NCI-H446 (cell line): ENCODE measurements around the gene MRC2.

Source experiments
- DNase-seq, 2 experiments: peaks; one replicate each; lab custom pipeline; 2025; lab: John Stamatoyannopoulos, UW

MRC2 gene

DNA sequence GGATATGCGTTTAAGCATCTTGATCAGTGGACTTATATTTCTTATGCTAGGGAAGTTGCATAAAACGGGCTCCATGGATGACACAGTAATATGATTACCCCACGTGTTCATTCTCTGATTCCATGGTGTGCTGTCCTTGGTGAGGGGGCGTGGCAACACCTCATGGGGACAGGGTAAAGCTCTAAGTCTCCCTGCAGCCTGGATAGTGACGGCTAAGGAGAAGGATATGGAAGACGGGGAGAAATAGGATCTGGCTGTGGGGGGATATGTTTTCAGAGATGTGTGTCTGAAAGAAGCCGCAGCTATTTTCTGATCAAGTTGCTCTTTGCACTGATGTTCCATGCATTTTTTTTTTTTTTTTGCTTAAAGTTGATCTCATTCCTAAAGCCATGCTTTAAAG, 96.4 kb downstream of the MRC2 start:
- no peak for DNase-seq

DNA sequence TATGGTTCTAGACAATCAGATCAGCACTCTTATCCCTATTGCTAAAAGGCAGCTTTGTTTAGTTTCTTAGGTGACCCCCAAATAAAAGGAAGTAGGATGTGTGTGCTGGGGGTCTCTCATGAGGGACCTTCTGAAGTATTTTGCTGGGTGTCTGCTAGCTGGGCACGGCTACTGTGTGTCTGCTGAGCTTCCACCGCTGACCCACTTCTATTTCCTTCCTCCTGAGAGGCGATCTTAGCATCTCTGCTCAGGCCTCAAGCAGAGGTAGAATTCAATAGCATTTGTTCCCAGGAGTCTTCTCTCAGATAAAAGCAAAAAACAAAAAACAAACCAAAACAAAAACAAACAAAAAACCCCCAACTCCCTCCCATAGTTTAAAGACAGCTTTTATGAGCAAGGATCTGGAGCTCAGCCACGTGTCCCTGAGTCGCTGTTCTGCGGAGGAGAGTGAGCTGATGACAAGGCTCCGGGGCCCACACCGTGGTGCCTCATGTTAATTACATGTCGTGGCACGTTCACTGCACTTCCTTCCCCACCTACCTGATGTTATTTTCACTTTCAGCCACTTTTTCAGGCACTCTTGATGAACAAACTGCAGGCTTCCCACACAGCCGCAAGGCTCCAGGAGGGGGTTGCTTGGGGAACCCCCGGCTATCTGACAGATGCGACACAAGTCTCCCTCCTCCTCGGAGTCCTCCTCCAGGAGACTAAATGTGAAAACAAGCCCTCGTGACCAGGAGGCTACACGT, 97.1 kb downstream of the MRC2 start:
- no peak for DNase-seq

DNA sequence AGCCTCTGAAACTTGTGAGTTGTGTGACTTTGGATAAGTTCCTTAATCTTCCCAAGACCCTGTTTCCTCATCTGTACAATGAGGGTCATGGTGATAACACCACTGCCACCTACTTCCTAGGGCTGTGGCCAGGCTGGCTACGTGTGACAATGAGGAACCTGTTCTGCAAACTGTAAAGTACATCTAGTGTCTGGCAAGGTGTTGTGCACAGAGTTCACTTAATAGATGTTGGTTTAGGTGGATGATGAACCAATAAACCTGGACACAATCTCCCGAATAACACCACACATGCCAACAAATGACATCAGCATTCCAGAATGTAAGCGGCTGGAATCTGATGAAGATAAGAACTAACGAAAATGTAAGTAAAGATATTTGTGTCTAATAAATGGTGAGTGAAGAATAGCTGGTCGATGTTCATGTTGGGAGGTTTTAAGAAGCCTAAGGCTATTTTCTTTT, 98.3 kb downstream of the MRC2 start:
- DNase-seq, result no peak

DNA sequence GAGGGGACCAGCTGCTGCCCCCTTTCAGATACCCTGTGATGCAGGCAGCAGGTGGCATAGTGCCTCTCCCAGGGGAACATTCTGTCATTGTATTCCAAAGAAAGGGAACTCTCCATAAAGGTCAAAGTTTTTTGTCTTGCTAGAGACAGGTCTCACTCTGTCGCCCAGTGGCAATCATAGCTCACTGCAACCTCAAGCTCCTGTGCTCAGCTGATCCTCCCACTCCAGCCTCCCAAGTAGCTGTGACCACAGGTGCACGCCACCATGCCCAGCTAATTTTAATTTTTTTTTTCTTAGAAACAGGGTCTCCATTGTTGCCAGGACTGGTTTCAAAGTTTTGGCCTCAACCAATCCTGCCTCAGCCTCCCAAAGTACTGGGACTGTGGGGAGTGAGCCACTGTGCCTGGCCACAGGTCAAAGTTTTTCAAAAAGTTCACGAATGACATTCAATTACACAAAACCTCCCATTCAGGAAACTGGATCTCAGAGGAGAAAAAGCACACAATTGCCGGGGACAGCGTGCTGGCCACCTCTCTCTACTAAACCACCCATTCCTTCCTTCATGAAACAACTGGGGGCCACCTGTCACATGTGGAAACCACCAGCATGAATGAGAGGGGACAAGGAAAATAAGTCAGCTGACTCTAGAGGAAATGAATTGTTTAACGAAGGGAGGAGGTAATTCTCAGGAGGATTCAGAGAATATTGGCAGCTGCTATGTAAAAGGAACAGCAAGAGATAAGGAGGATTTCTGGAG, 100.6 kb downstream of the MRC2 start:
- no peak for DNase-seq

DNA sequence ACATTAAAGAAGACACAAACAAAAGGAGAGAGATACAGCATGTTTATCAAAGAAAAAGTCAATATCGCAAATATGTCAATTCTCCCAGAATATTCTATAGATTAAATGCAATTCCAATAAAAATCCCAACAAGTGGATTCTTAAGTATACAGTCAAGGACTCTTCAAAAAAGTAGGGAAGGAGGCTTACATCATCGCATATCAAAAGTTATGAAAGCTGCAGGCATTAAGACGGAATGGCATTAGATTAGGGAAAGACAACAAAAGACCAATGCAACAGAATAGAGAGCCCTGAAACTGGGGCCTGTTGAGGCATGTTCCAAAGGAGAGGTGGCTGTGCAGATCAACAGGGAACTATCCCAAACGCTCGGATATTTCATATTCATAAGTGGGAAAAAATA, 104.7 kb downstream of the MRC2 start:
- DNase-seq, result no peak

DNA sequence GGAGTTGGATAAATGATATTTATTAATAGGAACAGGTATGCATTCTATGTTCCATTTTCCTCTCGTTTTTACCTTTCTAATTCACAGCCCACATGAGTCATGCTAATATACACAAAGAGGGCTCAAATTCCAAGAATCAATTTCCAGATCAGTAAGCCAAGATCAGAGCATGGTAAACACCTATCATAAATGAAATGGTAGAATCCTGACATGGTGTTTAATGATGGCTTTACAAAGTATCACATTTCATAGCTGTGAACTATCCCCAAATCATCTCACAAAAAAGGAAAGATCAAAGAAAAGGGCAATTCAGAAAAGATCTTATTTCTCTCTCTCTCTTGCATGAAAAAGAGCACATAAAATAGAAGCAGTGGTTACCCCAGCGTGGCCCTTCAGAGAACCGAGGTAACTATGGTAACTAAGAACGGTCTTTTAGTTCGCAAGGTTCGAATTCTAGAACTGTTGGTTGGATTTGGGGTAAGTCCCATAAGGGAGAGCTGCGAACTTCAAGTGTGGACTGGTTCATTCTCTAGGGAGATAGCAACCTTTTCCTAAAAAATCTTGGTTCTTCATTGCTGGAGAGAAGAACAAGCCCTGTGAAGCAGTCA, 107.7 kb downstream of the MRC2 start:
- no peak for DNase-seq

DNA sequence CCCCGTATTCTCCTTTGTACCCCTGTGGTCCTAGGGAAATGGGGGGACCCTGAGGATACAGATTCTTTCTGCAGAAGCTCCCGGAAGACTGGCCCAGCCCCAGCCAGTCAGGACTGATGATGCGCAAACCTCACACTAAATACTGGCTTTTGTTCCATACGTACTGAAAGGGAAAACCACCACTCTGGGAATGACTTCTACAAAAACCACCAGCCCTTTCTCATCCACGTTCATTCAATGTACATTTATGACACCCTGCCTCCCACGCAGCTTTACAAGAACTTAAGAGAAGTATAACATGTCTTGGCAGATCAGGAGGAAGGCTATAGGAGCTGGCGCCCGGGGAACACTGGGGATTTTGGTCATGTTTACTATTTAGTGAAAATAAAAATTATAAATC, 110.0 kb downstream of the MRC2 start:
- no peak for DNase-seq

DNA sequence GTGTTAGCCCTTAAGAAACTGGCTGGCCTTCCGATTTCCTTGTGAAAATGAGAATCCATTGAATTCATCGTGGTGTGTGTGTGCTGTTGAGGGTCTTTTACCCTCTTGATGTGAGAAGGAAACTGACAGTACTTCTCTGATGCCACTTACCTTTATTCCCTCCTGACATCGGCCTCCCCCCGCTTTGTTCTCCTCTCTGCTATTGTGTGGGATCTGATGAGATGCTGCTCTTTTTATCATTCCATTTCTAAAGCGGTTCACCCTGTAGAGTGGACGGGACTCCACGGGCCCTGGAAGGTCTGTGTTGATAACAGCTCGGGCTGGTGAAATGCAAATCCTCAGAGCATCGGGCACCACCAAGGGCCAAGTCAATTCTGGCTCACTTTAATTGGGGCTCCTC, 110.8 kb downstream of the MRC2 start:
- no peak for DNase-seq

DNA sequence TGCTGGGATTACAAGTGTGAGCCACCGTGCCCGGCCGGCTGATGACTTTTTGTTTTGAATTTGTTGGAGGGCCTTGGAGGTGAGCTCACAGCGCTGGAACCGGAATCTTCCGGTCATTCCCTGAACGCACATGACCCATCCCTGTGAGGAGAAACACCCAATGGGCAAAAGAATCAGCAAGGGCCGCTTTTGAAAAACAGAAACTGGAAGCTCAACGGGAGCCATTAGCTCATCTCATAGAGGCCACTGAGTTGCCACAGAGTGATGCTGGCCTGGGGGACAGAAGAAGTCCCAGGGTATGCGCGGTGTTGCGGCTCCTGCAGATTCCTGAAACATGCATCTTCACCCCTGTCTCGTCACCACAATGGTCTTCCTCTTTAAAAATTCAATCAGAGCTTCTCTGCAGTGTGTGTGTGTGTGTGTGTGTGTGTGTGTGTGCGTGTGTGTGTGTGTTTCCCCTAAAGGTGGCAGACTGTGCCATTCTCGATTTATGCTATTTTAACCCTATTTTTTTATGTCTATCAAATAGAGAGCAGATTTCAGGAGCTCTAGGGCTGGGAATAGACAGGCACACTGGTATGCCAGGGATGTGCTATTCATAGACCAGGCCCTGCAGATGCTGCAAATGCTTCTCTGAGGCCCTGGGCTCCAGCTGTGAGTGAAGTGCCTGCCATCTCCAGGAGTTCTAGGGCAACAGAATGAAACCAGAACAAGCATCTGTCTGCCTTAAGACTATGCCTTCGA, 112.3 kb downstream of the MRC2 start:
- no peak for DNase-seq

DNA sequence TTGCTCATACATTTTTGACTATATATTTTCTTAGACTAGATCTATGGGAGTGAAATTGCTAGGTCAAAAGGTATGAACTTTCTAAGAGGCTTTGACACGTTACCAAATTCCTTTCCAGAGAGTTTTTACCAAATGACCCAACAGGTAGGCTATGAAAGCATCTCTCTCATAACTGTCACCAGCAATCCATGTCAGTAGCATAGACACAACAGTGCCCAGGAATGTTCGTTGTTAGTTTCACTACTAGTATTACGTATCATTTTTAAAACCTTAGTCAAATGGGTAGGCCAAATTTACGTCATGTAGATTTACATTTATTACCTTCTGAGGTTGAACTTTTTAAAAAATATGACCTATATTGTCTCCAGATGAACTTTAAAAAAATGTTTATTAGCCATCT, 113.8 kb downstream of the MRC2 start:
- no peak for DNase-seq
